ENCODE data around the gene TSPEAR. TPM values are rescaled to one million over a fixed set of nuclear protein-coding genes. Genes with fewer than 3 reads are reported as not detected.

The TSPEAR gene
- total RNA-seq, 1 donor from 2014 or later = not detected

GRCh38 chr21:44654576-44655175 lies 56.7 kb downstream of the TSPEAR start, which contains the start of gene KRTAP12-4:
Gene KRTAP12-4 (minus strand): TSS chr21:44654659. CDS start chr21:44654614, 45 bp downstream.
- no peak for DNase-seq (ENCODE audit: low read depth)
- no peak for TF ChIP-seq CTCF (IDR thresholded peaks at IDR 0.05; ENCODE audit: insufficient read depth, low read length, poor library complexity, severe bottlenecking)
- Histone ChIP-seq H3K27me3 (ENCODE audit: control insufficient read depth, insufficient read depth, low read length) (no peaks in the 10 kb centered on the region), H3K36me3 (ENCODE audit: control insufficient read depth, insufficient read depth, low read length) (no peaks in the 10 kb centered on the region), H3K4me3 (ENCODE audit: low read depth, low read length) (no peak within 1 kb of the TSS)

GRCh38 chr21:44653656-44654575 lies 57.5 kb downstream of the TSPEAR start:
- Histone ChIP-seq H3K4me3 (ENCODE audit: low read depth, low read length) (no peak overlapping the region), H3K36me3 (ENCODE audit: control insufficient read depth, insufficient read depth, low read length) (no peaks in the 10 kb centered on the region), H3K27me3 (ENCODE audit: control insufficient read depth, insufficient read depth, low read length) (no peaks in the 10 kb centered on the region)
- DNase-seq (ENCODE audit: low read depth) = no peak
- TF ChIP-seq CTCF (IDR thresholded peaks at IDR 0.05; ENCODE audit: insufficient read depth, low read length, poor library complexity, severe bottlenecking) = no peak

GRCh38 chr21:44653123-44653522 lies 58.2 kb downstream of the TSPEAR start:
- DNase-seq (ENCODE audit: low read depth) = no peak
- no peak for TF ChIP-seq CTCF (IDR thresholded peaks at IDR 0.05; ENCODE audit: insufficient read depth, low read length, poor library complexity, severe bottlenecking)

GRCh38 chr21:44650973-44651675 lies 60.2 kb downstream of the TSPEAR start:
- no peak for TF ChIP-seq CTCF (IDR thresholded peaks at IDR 0.05; ENCODE audit: insufficient read depth, low read length, poor library complexity, severe bottlenecking)
- no peak overlapping the region for H3K4me3 ChIP-seq (ENCODE audit: low read depth, low read length)
- H3K27me3 ChIP-seq (ENCODE audit: control insufficient read depth, insufficient read depth, low read length) = no peaks in the 10 kb centered on the region
- no peaks in the 10 kb centered on the region for H3K36me3 ChIP-seq (ENCODE audit: control insufficient read depth, insufficient read depth, low read length)
- no peak for DNase-seq (ENCODE audit: low read depth)

More at GRCh38 chr21:44653123-44653522, 58.2 kb downstream of the TSPEAR start:
- H3K36me3 ChIP-seq (ENCODE audit: control insufficient read depth, insufficient read depth, low read length) = no peaks in the 10 kb centered on the region
- H3K27me3 ChIP-seq (ENCODE audit: control insufficient read depth, insufficient read depth, low read length) = no peaks in the 10 kb centered on the region
- H3K4me3 ChIP-seq (ENCODE audit: low read depth, low read length) = no peak overlapping the region

GRCh38 chr21:44650265-44650972 lies 61.0 kb downstream of the TSPEAR start:
- no peak overlapping the region for H3K4me3 ChIP-seq (ENCODE audit: low read depth, low read length)
- TF ChIP-seq CTCF (IDR thresholded peaks at IDR 0.05; ENCODE audit: insufficient read depth, low read length, poor library complexity, severe bottlenecking) = no peak
- H3K27me3 ChIP-seq (ENCODE audit: control insufficient read depth, insufficient read depth, low read length) = no peaks in the 10 kb centered on the region
- no peaks in the 10 kb centered on the region for H3K36me3 ChIP-seq (ENCODE audit: control insufficient read depth, insufficient read depth, low read length)
- DNase-seq (ENCODE audit: low read depth) = no peak

Measured in kidney epithelial cell (primary cell).